Measurements from ENCODE around the gene GPR161.
A peak's percentile ranks its signal among the peaks of the same experiment; 100 is the strongest.

GPR161 gene

GRCh38 chr1:168146626-168147025, 9.9 kb upstream of the GPR161 start:
- H3K4me3 ChIP-seq (ENCODE audit: low read length), result no peak overlapping the region
- no peak for DNase-seq (ENCODE audit: low read depth)
- no peak for TF ChIP-seq CTCF (IDR thresholded peaks at IDR 0.05; ENCODE audit: insufficient read depth, low read depth, low read length, missing control alignments)

DNA sequence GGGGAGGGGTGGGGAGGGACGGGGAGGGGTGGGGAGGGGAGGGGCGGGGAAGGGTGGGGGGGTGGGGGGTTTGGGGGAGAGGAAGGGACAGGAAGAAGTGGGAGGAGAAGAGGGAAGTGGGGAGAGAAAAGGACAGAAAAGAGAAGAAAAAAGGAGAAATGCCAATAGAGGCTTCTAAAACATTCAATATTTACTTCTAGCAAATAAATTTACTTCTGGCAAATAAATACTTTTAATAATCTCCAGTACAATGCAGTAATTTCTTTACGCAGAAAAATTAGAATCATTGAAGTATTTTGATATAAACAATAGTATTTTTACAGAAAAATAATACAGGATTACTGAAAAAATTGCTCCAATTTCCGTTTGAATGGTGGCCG, 9.4 kb upstream of the GPR161 start:
- no peak overlapping the region for H3K4me3 ChIP-seq (ENCODE audit: low read length)
- no peak for DNase-seq (ENCODE audit: low read depth)
- TF ChIP-seq CTCF (IDR thresholded peaks at IDR 0.05; ENCODE audit: insufficient read depth, low read depth, low read length, missing control alignments), result no peak

DNA sequence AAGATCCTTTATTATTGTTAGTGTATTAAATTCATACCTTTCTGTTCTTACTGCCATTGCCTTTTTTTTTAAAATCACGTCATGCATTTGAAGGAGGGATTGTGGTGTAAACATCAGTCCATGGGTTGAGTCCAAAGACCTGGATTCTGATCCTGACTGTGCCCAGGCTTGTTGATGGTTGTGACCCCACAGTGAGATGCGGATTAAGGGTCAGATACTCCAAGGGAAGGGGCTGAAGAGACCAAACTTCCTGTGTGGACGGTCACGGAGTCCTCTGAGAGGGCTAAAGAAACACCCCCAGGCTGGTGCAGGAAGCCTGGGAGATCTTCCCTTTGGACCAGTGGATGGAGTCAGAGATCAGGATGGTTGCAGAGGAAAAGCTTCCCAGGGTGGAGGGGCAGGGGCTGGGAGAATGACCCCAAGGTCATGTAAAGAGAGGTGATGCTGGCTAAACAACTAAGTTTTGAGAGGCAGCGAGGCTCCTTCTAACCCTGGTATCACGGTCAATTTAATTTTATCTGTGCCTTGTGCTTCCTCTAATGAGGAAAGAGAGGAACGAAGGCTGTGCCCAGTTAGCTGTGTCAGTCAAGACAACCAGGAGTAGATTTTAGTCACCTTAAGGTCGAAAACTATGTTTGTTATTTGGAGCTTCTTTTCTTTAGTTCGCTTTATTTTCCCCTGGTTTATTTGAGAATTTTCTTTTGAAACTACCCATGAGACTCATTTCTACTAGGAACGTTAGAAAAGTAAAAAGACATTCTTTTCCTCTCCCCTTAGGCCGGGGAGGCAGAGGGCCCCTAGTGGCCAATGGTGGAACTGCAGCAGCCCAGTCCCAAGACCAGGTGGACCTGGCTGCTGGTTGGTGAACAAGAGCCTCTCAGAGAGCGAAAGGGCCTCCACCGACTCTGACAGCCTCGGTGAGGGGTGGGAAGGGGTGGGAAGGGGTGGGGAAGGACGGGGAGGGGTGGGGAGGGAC, 8.7 kb upstream of the GPR161 start:
- DNase-seq (ENCODE audit: low read depth), result peak; percentile 86
- TF ChIP-seq CTCF (IDR thresholded peaks at IDR 0.05; ENCODE audit: insufficient read depth, low read depth, low read length, missing control alignments), result peak; percentile 99
- H3K4me3 ChIP-seq (ENCODE audit: low read length), result no peak overlapping the region

DNA sequence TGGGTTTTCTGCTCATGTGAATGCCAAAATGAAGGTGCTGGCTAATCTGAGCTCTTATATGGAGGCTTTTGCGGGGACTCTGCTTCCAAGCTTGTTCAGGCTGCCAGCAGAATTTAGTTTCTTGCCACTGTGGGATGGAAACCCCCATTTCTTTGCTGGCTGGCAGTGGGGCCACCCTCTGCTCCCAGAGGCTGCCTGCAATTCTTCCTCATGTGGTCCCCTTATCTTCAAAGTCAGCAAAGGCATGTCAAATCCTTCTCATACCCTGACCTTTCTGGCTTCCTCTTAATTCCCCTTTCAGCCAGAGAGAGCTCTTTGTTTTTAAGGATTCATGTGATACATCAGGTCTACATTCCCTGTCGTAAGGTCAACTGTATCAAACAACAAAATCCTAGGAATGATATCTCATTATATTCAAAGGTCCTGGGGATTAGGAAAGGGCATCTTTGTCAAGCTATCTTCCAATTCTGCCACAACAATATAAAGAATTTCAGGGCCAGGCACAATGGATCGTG, 5.2 kb upstream of the GPR161 start:
- H3K4me3 ChIP-seq (ENCODE audit: low read length), result no peak overlapping the region
- no peak for DNase-seq (ENCODE audit: low read depth)
- TF ChIP-seq CTCF (IDR thresholded peaks at IDR 0.05; ENCODE audit: insufficient read depth, low read depth, low read length, missing control alignments), result no peak

DNA sequence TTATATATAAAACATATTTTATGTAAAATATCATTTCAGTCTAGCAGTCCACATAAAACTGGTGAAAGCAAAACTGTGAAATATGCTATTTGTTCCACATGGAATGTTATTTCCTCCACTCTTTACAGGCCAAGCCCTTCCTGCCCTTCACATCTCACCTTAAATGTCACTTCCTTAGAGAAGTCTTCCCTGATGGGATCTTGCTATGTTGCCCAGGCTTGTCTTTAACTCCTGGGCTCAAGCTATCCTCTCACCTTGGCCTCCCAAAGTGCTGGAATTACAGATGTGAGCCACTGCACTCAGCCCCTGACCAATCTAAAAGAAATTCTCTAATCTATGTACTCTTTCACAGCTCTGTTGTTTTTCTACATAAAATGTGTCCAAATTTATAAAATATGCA, 2.3 kb upstream of the GPR161 start:
- DNase-seq (ENCODE audit: low read depth), result no peak
- no peak for TF ChIP-seq CTCF (IDR thresholded peaks at IDR 0.05; ENCODE audit: insufficient read depth, low read depth, low read length, missing control alignments)
- H3K4me3 ChIP-seq (ENCODE audit: low read length), result no peak overlapping the region

GRCh38 chr1:168138134-168138533, 1.4 kb upstream of the GPR161 start:
- no peak for TF ChIP-seq CTCF (IDR thresholded peaks at IDR 0.05; ENCODE audit: insufficient read depth, low read depth, low read length, missing control alignments)
- no peak overlapping the region for H3K4me3 ChIP-seq (ENCODE audit: low read length)

GRCh38 chr1:168137515-168137821, 738 bp upstream of the GPR161 start:
- DNase-seq (ENCODE audit: low read depth), result no peak
- peak overlapping the region; percentile 54 for H3K4me3 ChIP-seq (ENCODE audit: low read length)
- TF ChIP-seq CTCF (IDR thresholded peaks at IDR 0.05; ENCODE audit: insufficient read depth, low read depth, low read length, missing control alignments), result no peak

More at GRCh38 chr1:168138134-168138533, 1.4 kb upstream of the GPR161 start:
- DNase-seq (ENCODE audit: low read depth), result peak; percentile 75
